Activated T-helper 1 cell treated with anti-CD3 and anti-CD28 coated beads, Interleukin-12 subunit alpha, Interleukin-12 subunit beta, Interleukin-2, Interleukin-4 antibody, amounts not matched to agents 30 ng/mL and 10 ng/mL and 1 ng/mL, durations not matched to agents 14 hours and 24 hours and 36 hours (primary cell): ENCODE results near the gene RYR2. TPM values are rescaled to one million over a fixed set of nuclear protein-coding genes. Genes with fewer than 3 reads are reported as not detected.
"Not testable (repeated sequence)": the region's sequence is repeated elsewhere in the genome, so short reads cannot be mapped to it uniquely, and the experiment has no call there.

Experiments
- DNase-seq: peaks from one replicate; pipeline ENCODE4 v3.0.0; 2021; ENCODE audit warnings: low spot score
- H3K27ac Mint-ChIP-seq: one replicate; pipeline ENCODE4 v1.8.0; 2021; ENCODE audit warnings: mild to moderate bottlenecking, mixed read lengths
- H3K27me3 Mint-ChIP-seq: one replicate; pipeline ENCODE4 v1.8.0; 2022; ENCODE audit warnings: mild to moderate bottlenecking, moderate library complexity, mixed read lengths; ENCODE audit not compliant: insufficient read depth
- H3K36me3 Mint-ChIP-seq: one replicate; pipeline ENCODE4 v1.8.0; 2021; ENCODE audit warnings: low read depth, mixed read lengths
- H3K4me1 Mint-ChIP-seq: one replicate; pipeline ENCODE4 v1.8.0; 2021; ENCODE audit warnings: low read depth, mixed read lengths
- H3K4me3 Mint-ChIP-seq: one replicate; pipeline ENCODE4 v1.8.0; 2021; ENCODE audit warnings: mild to moderate bottlenecking, moderate library complexity, mixed read lengths
- H3K9me3 Mint-ChIP-seq: one replicate; pipeline ENCODE4 v1.8.0; 2021; ENCODE audit warnings: mixed read lengths
- intact Hi-C: fragments of 100-400 bp; cut with micrococcal nuclease; formaldehyde crosslinking; loops from one replicate; pipeline ENCODE4 v1.15.1; 2024
- total RNA-seq: library from RNA; stranded (reverse); gene quantifications from 2 replicates; pipeline ENCODE4 v1.2.3, GENCODE V29; 2022

Gene RYR2
- total RNA-seq, 1 donor from 2014 or later = not detected

GRCh38 chr1:237580726-237581125 lies 538.7 kb downstream of the RYR2 start:
- intact Hi-C loops = no loop called here
- no peak for DNase-seq
- Mint-ChIP-seq H3K27me3 (no peaks in the 10 kb centered on the region), H3K4me1 (no peaks in the 10 kb centered on the region), H3K36me3 (no peaks in the 10 kb centered on the region), H3K4me3 (no peak overlapping the region), H3K27ac (no peak overlapping the region), H3K9me3 (peaks cover 10% of the 10 kb centered on the region)

- Mint-ChIP-seq H3K4me3 (no peak overlapping the region), H3K4me1 (no peaks in the 10 kb centered on the region), H3K9me3 (peaks cover 3% of the 10 kb centered on the region), H3K27ac (no peak overlapping the region), H3K27me3 (no peaks in the 10 kb centered on the region), H3K36me3 (no peaks in the 10 kb centered on the region)
- DNase-seq = no peak
- intact Hi-C loops = no loop called here
Observed at GRCh38 chr1:237583270-237583669, 541.3 kb downstream of the RYR2 start.

DNA sequence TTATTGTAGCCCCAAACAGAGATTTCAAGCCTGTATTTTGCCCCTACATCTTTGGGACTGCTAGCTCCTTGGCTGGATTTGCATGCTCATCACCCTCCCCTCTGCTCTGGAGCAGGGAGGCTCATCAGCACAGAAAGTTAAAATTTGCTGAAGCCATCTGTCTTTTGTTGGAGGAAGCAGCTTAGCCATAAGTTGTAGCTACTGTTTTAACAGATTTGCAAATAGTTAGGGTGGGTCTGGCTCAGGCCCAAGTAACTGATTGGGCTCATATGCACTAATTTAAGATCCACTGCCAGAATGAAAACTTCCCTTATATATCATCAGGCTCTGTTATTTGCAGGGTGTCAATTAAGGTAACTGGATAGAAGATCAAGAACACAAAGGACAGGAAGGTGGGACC lies 541.8 kb downstream of the RYR2 start:
- peaks cover 3% of the 10 kb centered on the region for H3K9me3 Mint-ChIP-seq
- no peaks in the 10 kb centered on the region for H3K27me3 Mint-ChIP-seq
- H3K27ac Mint-ChIP-seq = no peak overlapping the region
- H3K4me3 Mint-ChIP-seq = no peak overlapping the region
- no peaks in the 10 kb centered on the region for H3K36me3 Mint-ChIP-seq
- H3K4me1 Mint-ChIP-seq = no peaks in the 10 kb centered on the region
- no peak for DNase-seq
- intact Hi-C loops = no loop called here

DNA sequence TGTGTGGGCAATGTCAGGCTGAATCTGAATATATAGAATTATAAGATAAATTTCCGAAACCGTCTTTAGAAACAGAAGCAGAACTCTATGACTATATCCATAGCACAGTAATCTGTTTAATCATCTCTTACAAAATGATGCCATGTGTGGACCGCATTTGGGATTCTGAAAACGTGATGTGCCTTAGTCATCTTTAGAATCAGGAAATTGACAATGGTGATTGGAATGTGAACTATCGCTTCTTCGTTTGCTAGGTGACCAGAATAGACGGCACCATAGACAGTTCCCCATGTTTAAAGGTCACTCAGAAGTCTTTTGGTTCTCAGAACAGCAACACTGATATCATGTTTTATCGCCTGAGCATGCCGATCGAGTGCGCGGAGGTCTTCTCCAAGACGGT lies 548.4 kb downstream of the RYR2 start:
- Mint-ChIP-seq H3K36me3 (no peaks in the 10 kb centered on the region), H3K4me1 (no peaks in the 10 kb centered on the region), H3K9me3 (no peaks in the 10 kb centered on the region), H3K27me3 (no peaks in the 10 kb centered on the region), H3K27ac (no peak overlapping the region), H3K4me3 (no peak overlapping the region)
- intact Hi-C loops = no loop called here
- DNase-seq = no peak

- Mint-ChIP-seq H3K4me3 (no peak overlapping the region), H3K4me1 (no peaks in the 10 kb centered on the region), H3K27me3 (no peaks in the 10 kb centered on the region), H3K9me3 (peaks cover 4% of the 10 kb centered on the region), H3K36me3 (no peaks in the 10 kb centered on the region), H3K27ac (no peak overlapping the region)
- no peak for DNase-seq
- intact Hi-C loops = no loop called here
Observed at GRCh38 chr1:237591353-237591752, 549.4 kb downstream of the RYR2 start.

DNA sequence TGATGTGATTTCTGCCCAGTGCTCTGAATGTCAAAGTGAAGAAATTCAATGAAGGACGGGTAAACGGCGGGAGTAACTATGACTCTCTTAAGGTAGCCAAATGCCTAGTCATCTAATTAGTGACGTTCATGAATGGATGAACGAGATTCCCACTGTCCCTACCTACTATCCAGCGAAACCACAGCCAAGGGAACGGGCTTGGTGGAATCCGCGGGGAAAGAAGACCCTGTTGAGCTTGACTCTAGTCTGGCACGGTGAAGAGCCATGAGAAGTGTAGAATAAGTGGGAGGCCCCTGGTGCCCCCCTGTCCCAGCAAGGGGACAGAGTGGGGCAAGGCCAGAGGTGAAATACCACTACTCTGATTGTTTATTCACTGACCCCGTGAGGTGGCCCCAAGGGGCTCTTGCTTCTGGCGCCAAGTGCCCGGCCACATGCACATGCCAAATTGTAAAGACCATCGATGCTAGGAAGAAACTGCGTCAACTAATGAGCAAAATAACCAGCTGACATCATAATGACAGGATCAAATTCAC lies 561.1 kb downstream of the RYR2 start:
- not testable (repeated sequence) for H3K36me3 Mint-ChIP-seq

GRCh38 chr1:237608433-237608832 lies 566.4 kb downstream of the RYR2 start:
- Mint-ChIP-seq H3K27ac (no peak overlapping the region), H3K27me3 (no peaks in the 10 kb centered on the region), H3K36me3 (no peaks in the 10 kb centered on the region), H3K4me3 (no peak overlapping the region), H3K4me1 (no peaks in the 10 kb centered on the region), H3K9me3 (peaks cover 4% of the 10 kb centered on the region)
- DNase-seq = no peak
- intact Hi-C loops = no loop called here

More for the DNA sequence above, 561.1 kb downstream of the RYR2 start:
- H3K27me3 Mint-ChIP-seq, DNase-seq, H3K4me1 Mint-ChIP-seq, H3K4me3 Mint-ChIP-seq, H3K27ac Mint-ChIP-seq, intact Hi-C loops, H3K9me3 Mint-ChIP-seq: not testable (repeated sequence)

DNA sequence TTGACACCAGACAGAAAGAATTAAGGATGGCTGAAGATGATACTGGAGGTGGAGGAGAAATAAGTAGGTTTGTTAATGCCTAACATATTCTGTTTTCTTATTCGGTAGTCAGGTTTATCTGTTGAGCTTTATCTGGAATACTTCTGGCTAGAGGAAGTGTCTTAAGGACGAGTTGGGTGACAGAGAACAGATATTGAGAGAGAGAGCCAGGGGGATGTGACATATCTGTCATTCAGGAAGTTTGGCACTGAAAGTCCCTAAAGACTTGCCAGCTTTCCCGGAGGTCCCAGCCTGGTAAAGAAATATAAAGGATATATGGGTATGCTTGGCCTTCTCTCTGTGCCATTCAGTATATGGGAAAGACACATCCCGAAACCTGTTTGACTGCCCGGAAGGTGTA lies 568.2 kb downstream of the RYR2 start:
- Mint-ChIP-seq H3K4me1 (no peaks in the 10 kb centered on the region), H3K36me3 (no peaks in the 10 kb centered on the region), H3K27ac (no peak overlapping the region), H3K9me3 (peaks cover 4% of the 10 kb centered on the region), H3K4me3 (no peak overlapping the region), H3K27me3 (no peaks in the 10 kb centered on the region)
- intact Hi-C loops = no loop called here
- no peak for DNase-seq

DNA sequence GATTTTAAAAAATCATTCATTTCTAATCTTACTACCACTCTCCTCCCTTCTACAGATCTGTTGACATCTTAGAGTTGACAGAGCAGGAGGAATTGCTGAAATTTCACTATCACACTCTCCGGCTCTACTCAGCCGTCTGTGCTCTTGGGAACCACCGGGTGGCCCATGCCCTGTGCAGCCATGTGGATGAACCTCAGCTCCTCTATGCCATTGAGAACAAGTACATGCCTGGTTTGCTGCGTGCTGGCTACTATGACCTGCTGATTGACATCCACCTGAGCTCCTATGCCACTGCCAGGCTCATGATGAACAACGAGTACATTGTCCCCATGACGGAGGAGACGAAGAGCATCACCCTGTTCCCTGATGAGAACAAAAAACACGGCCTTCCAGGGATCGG lies 572.0 kb downstream of the RYR2 start:
- H3K36me3 Mint-ChIP-seq = no peaks in the 10 kb centered on the region
- intact Hi-C loops = no loop called here
- no peaks in the 10 kb centered on the region for H3K4me1 Mint-ChIP-seq
- H3K4me3 Mint-ChIP-seq = no peak overlapping the region
- H3K9me3 Mint-ChIP-seq = peaks cover 3% of the 10 kb centered on the region
- H3K27ac Mint-ChIP-seq = no peak overlapping the region
- no peaks in the 10 kb centered on the region for H3K27me3 Mint-ChIP-seq
- DNase-seq = no peak

GRCh38 chr1:237619553-237619952 lies 577.6 kb downstream of the RYR2 start:
- Mint-ChIP-seq H3K27me3 (no peaks in the 10 kb centered on the region), H3K36me3 (no peaks in the 10 kb centered on the region), H3K27ac (no peak overlapping the region), H3K4me1 (no peaks in the 10 kb centered on the region), H3K4me3 (no peak overlapping the region), H3K9me3 (peaks cover 10% of the 10 kb centered on the region)
- no peak for DNase-seq
- intact Hi-C loops = no loop called here

DNA sequence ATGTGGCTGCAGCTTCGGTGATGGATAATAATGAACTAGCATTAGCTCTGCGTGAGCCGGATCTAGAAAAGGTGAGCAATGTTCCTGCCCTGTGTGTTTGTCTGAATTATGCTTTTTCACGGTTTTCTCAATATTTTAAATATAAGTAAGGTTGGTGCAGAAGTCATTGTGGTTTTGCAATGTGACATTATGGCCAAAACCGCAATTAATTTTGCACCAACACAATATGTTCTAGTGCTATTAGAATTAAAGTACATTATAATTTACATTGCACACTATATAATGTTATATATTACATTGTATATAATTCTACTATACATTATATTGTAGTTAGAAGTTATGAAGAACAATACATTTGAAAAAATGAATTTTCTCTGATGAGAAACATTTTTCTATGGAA lies 592.9 kb downstream of the RYR2 start:
- no peaks in the 10 kb centered on the region for H3K27me3 Mint-ChIP-seq
- no peak for DNase-seq
- no peaks in the 10 kb centered on the region for H3K36me3 Mint-ChIP-seq
- no peak overlapping the region for H3K4me3 Mint-ChIP-seq
- no peak overlapping the region for H3K27ac Mint-ChIP-seq
- no peaks in the 10 kb centered on the region for H3K9me3 Mint-ChIP-seq
- no peaks in the 10 kb centered on the region for H3K4me1 Mint-ChIP-seq
- intact Hi-C loops = no loop called here

DNA sequence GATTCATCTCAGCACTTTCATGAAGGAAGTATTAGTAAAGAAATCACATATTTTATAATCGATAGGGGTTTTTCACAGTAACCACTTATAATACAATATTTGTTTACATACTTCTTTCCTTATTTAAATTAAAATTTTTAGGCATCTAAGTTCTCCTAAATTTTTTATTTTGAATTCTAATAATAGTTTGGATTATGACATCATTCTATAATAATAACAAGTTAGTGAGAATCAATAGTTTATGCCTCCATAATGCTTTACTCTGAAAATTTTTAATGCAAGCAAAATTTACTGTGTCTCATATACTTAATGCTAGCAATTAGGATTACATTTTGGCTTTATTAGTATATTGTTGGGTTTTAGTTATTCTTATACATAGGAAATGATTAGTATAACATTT lies 596.6 kb downstream of the RYR2 start:
- H3K4me1 Mint-ChIP-seq = no peaks in the 10 kb centered on the region
- no peak overlapping the region for H3K27ac Mint-ChIP-seq
- H3K4me3 Mint-ChIP-seq = no peak overlapping the region
- intact Hi-C loops = no loop called here
- no peak for DNase-seq
- H3K9me3 Mint-ChIP-seq = no peaks in the 10 kb centered on the region
- H3K36me3 Mint-ChIP-seq = no peaks in the 10 kb centered on the region
- no peaks in the 10 kb centered on the region for H3K27me3 Mint-ChIP-seq

DNA sequence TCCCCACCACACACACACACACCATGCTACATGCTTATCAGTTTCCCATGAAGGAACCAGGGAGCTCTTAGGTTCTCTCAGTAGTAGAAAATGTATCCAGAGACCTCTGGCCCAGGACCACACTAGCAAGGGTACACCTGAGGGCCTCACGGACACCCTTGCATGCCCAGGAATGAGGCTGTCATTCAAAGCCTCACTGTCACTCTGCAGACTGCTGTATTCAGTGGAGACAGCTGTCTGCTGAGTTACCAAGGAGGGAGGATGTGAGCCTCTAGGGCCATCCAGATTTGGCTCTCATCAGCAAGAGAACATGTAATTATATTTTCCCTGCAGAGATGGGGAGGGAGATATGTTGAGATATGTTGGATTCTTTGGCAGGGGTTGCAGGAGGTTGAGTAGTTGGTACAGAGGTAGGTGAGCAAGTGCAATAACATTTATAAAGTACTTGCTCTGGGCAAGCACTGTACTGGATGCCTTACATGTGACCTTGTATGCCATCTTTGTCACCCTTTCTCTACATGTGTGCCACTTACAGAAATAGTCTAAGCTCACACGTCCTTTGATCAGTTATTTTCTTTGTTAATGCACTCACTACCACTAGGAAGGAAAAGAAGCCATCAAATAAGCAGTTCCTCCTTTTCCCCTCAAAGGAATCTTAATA lies 598.2 kb downstream of the RYR2 start:
- no peak overlapping the region for H3K27ac Mint-ChIP-seq
- no peak overlapping the region for H3K4me3 Mint-ChIP-seq
- no peak for DNase-seq
- no peaks in the 10 kb centered on the region for H3K4me1 Mint-ChIP-seq
- peaks cover 1% of the 10 kb centered on the region for H3K9me3 Mint-ChIP-seq
- no peaks in the 10 kb centered on the region for H3K27me3 Mint-ChIP-seq
- H3K36me3 Mint-ChIP-seq = no peaks in the 10 kb centered on the region
- intact Hi-C loops = no loop called here

DNA sequence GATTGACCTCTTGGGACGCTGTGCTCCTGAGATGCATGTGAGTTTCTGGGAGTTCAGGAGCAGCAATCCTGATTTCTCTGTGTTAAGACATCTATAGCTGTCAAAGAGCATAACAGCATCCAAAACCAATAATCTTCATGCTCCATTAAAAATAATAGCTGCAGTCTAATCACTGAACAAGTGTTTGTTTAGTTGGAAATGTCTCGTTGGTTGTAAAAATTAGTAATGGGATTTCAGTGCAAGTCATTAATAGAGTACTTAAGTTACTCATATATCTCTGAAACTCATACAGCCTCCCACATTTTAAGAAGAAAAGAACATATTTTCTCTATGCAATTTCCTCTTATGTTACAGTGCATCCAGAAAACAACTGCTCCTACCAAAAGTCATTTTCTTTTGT lies 599.0 kb downstream of the RYR2 start:
- intact Hi-C loops = no loop called here
- Mint-ChIP-seq H3K27ac (no peak overlapping the region), H3K36me3 (no peaks in the 10 kb centered on the region), H3K4me3 (no peak overlapping the region), H3K9me3 (peaks cover 4% of the 10 kb centered on the region), H3K4me1 (no peaks in the 10 kb centered on the region), H3K27me3 (no peaks in the 10 kb centered on the region)
- no peak for DNase-seq
